Measurements from ENCODE around the gene BTG1. TPM values are rescaled to one million over a fixed set of nuclear protein-coding genes. Genes with fewer than 3 reads are reported as not detected.
"Not testable (repeated sequence)": the region's sequence is repeated elsewhere in the genome, so short reads cannot be mapped to it uniquely, and the experiment has no call there.

Gene BTG1
- total RNA-seq, 1 experiment from 2014 or later = 6.2 TPM

DNA sequence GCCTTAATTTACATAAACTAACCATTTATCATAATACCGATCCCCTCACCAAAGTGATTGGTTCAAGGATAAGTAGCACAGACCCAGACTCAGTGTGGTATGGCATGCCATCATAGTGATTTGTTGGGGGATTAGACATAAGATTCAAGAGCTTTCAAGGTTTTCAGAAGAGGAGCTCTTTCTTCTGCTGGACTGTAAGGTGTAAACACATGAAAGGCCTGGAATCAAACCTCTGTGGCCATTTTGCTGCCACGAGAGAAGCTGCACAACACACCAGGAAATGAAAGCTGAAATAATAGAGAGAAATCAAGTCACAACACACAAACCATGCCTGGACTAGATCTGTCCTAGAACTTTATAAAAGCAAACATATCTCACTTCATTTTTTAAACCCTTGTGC lies 30.8 kb downstream of the BTG1 start:
- Histone ChIP-seq H3K27me3 (replicated peaks) (no peaks in the 10 kb centered on the region), H3K9me3 (replicated peaks) (no peaks in the 10 kb centered on the region), H3K4me1 (replicated peaks) (no peaks in the 10 kb centered on the region), H3K4me3 (no peak overlapping the region), H3K36me3 (no peaks in the 10 kb centered on the region), H3K27ac (no peak overlapping the region)
- no peak for DNase-seq (ENCODE audit: low read depth in 1 of 2, low spot score in 2 of 2)

DNA sequence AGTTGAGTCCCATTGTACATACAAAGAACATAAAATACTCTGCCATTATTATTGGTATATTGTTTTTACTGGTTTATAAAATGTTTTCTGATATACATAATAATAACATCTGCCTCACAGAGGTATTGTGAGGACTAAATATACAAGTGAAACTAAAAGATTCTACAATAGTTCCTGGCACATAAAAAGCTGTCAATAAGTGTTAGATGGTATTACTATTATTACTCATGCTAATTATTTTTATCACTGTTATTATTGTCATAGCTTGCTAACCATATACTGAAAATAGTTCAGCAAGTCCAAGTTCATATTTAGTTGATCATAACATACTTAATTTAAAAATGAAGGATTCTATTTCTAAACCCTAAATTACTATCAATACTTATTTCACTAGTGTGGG lies 34.4 kb downstream of the BTG1 start:
- Histone ChIP-seq H3K9me3 (replicated peaks) (no peaks in the 10 kb centered on the region), H3K27me3 (replicated peaks) (no peaks in the 10 kb centered on the region), H3K4me3 (no peak overlapping the region), H3K27ac (no peak overlapping the region), H3K36me3 (no peaks in the 10 kb centered on the region), H3K4me1 (replicated peaks) (peaks cover 17% of the 10 kb centered on the region; the same call in 1 of the 2 replicates)
- no peak for DNase-seq (ENCODE audit: low read depth in 1 of 2, low spot score in 2 of 2)

DNA sequence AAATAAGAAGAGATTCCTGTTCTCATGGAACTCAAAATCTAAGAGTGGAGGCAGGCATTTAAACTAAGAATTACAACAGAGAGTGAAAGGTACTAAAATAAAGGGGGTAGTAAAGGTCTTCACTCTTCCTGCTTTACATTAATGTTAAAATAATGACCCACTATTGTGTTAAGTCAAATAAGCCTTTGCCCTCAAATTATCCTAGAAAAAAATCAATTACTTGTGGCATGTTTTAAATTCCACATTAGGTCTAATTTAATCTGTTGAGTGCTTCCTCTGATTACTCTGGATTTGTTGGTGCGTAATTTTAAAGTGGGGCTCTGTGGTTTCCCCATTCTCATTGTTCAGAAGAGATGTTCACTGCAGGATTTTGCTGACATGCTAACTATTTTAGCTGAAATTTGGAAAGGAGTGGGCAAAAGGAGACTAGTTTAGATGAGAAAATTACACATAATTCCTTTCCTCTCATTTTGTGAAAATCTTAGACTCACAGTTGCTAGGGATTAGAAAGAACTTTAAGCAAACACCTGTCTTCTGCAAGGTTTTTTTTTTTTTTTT lies 35.5 kb downstream of the BTG1 start:
- H3K4me1 ChIP-seq (replicated peaks) = peaks cover 17% of the 10 kb centered on the region; the same call in 1 of the 2 replicates
- no peaks in the 10 kb centered on the region for H3K36me3 ChIP-seq
- DNase-seq (ENCODE audit: low read depth in 1 of 2, low spot score in 2 of 2) = no peak
- H3K27ac ChIP-seq = no peak overlapping the region
- no peak overlapping the region for H3K4me3 ChIP-seq
- H3K27me3 ChIP-seq (replicated peaks) = no peaks in the 10 kb centered on the region
- H3K9me3 ChIP-seq (replicated peaks) = no peaks in the 10 kb centered on the region

DNA sequence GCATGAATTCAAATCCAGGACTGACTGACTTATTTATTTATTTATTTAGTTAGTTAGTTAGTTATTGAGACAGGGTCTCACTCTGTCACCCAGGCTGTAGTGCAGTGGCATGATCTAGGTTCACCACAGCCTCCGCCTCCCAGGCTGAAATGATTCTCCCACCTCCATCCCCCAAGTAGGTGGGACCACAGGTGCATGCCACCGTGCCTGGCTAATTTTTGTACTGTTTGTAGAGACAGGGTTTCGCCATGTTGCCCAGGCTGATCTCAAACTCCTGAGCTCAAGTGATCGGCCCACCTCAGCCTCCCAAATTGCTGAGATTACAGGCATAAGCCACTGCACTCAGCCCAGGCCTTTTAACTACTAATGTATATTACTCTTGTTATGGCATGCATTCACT lies 36.0 kb downstream of the BTG1 start:
- DNase-seq (ENCODE audit: low read depth in 1 of 2, low spot score in 2 of 2) = no peak
- Histone ChIP-seq H3K9me3 (replicated peaks) (no peaks in the 10 kb centered on the region), H3K27ac (no peak overlapping the region), H3K27me3 (replicated peaks) (no peaks in the 10 kb centered on the region), H3K4me3 (no peak overlapping the region), H3K4me1 (replicated peaks) (peaks cover 17% of the 10 kb centered on the region; the same call in 1 of the 2 replicates), H3K36me3 (no peaks in the 10 kb centered on the region)

DNA sequence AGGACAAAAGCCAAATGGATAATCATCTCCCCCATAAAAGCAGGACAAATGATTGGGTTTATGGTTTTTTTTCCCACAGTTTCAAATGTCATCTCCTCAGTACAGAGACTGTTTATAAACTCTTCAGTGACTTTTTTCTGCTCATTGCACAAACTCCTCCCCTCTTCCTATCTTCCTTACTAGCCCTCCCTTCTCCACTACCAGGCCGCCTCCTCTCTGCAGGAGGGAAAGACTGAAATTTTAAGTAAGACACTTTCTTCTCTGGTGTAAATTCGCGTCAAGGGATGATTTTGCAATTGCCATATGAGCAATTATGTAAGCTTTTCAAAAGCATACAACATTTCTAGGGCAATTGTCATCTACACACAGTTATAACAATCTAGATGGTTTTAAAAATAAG lies 37.0 kb downstream of the BTG1 start:
- Histone ChIP-seq H3K27ac (no peak overlapping the region), H3K27me3 (replicated peaks) (no peaks in the 10 kb centered on the region), H3K36me3 (no peaks in the 10 kb centered on the region), H3K4me1 (replicated peaks) (peaks cover 17% of the 10 kb centered on the region; the same call in 1 of the 2 replicates), H3K4me3 (no peak overlapping the region), H3K9me3 (replicated peaks) (no peaks in the 10 kb centered on the region)
- DNase-seq (ENCODE audit: low read depth in 1 of 2, low spot score in 2 of 2) = peak in 1 of 2 experiments; percentile 28

DNA sequence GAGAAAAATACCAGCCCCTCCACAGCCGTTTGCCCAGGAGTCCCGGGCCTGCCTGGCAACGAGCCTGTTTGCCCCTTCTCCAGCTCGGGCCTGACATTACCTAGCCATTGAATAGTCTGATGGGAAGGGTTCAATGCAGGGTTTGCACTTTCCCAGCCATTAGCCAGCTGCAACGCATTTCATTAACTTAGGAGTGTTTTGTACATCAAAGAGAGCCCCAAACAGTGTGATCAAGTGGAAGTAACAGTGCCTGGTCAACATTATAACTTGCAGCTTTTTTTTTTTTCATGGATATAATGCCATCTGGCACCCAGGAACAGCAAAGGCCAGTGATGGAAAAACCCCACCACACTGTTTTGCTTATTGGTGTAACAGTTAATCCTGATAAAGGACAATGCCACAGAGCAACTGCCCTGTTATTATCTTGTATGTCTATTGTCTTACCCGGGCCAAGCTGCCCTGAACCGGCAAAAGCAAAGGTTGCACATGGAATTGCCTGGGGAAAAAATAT lies 38.0 kb downstream of the BTG1 start:
- no peaks in the 10 kb centered on the region for H3K27me3 ChIP-seq (replicated peaks)
- H3K27ac ChIP-seq = no peak overlapping the region
- H3K4me1 ChIP-seq (replicated peaks) = peaks cover 17% of the 10 kb centered on the region; the same call in 1 of the 2 replicates
- no peaks in the 10 kb centered on the region for H3K36me3 ChIP-seq
- no peaks in the 10 kb centered on the region for H3K9me3 ChIP-seq (replicated peaks)
- no peak overlapping the region for H3K4me3 ChIP-seq
- no peak for DNase-seq (ENCODE audit: low read depth in 1 of 2, low spot score in 2 of 2)

DNA sequence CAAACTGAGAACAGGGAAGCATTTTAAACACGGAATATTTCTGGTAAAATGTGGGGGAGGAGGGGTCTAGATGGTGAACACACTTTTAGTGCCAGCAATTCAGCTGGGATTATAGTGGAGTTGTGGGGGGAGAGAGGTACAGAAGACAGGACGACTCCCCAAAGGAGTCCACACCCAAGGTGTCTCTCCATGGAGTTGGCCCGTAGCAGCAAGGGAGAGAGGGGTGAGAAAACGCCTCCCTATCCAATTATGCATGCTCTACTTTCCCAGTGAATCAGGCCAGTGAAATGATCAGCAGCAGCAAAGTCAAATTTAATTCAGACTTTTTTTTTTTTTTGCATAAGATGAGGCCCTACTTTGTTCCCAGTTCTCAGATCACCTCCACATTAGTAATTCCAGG lies 38.6 kb downstream of the BTG1 start:
- Histone ChIP-seq H3K27me3 (replicated peaks) (no peaks in the 10 kb centered on the region), H3K36me3 (no peaks in the 10 kb centered on the region), H3K4me1 (replicated peaks) (peaks cover 17% of the 10 kb centered on the region; the same call in 1 of the 2 replicates), H3K27ac (no peak overlapping the region), H3K4me3 (no peak overlapping the region), H3K9me3 (replicated peaks) (no peaks in the 10 kb centered on the region)
- no peak for DNase-seq (ENCODE audit: low read depth in 1 of 2, low spot score in 2 of 2)

DNA sequence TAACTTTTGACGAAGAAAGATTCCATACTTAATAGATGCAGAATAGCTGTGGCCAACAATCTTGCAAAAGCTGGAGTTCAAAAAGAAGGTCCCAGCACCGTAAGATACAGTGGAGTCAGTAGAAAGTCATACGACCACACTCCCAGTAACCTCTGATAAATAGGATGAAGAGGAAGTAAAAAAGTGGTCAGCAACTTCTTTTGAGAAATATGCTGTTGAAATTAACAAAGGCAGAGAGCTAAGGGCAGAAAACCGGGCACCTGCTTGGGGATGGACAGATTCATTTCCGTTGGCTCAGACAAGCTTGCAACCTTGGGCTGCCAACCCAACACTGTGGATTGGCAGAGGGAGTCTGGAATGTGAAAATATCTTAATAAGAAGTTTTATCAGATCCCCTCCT lies 40.0 kb downstream of the BTG1 start:
- H3K27me3 ChIP-seq (replicated peaks) = no peaks in the 10 kb centered on the region
- no peaks in the 10 kb centered on the region for H3K36me3 ChIP-seq
- H3K27ac ChIP-seq = no peak overlapping the region
- DNase-seq (ENCODE audit: low read depth in 1 of 2, low spot score in 2 of 2) = no peak
- no peaks in the 10 kb centered on the region for H3K9me3 ChIP-seq (replicated peaks)
- no peak overlapping the region for H3K4me3 ChIP-seq
- H3K4me1 ChIP-seq (replicated peaks) = peaks cover 17% of the 10 kb centered on the region; the same call in 1 of the 2 replicates

DNA sequence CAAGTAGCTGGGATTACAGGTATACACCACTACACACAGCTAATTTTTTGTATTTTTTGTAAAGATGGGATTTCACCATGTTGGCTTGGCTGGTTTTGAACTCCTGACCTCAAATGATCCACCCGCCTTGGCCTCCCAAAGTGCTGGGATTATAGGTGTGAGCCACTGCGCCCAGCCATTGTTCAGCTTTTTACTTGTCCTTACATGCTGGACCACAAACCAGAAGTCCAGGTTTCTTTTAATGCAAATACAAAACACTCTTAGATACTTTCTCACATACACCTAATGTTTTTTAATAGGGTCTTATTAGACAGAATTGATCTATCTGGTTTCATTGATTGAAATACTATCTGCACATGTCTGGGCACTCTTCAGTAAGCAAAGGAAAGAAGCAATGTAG lies 40.5 kb downstream of the BTG1 start:
- no peak for DNase-seq (ENCODE audit: low read depth in 1 of 2, low spot score in 2 of 2)
- H3K4me1 ChIP-seq (replicated peaks) = peaks cover 17% of the 10 kb centered on the region; the same call in 1 of the 2 replicates
- H3K27ac ChIP-seq = no peak overlapping the region
- H3K27me3 ChIP-seq (replicated peaks) = no peaks in the 10 kb centered on the region
- no peak overlapping the region for H3K4me3 ChIP-seq
- H3K36me3 ChIP-seq = no peaks in the 10 kb centered on the region
- no peaks in the 10 kb centered on the region for H3K9me3 ChIP-seq (replicated peaks)

DNA sequence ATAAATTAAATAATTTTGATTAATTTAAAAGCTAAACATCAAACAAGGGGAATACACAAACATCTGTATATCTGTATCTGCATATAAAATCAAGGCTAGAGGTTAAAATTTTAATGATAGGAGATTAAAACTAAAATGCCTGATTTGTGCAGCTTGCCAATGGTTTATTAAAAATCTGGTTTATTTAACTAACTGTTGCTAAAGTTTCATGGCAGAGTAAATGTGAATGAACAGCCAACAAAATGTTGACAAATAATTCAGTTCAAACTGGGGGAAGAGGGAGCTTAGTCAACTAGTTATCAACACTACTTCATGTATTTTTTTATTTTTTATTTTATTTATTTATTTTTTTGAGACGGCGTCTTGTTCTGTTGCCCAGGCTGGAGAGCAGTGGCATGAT lies 43.0 kb downstream of the BTG1 start:
- H3K36me3 ChIP-seq = no peaks in the 10 kb centered on the region
- DNase-seq (ENCODE audit: low read depth in 1 of 2, low spot score in 2 of 2) = no peak
- H3K27ac ChIP-seq = no peak overlapping the region
- H3K9me3 ChIP-seq (replicated peaks) = no peaks in the 10 kb centered on the region
- no peaks in the 10 kb centered on the region for H3K27me3 ChIP-seq (replicated peaks)
- H3K4me3 ChIP-seq = no peak overlapping the region
- peaks cover 2% of the 10 kb centered on the region; the same call in 1 of the 2 replicates for H3K4me1 ChIP-seq (replicated peaks)

DNA sequence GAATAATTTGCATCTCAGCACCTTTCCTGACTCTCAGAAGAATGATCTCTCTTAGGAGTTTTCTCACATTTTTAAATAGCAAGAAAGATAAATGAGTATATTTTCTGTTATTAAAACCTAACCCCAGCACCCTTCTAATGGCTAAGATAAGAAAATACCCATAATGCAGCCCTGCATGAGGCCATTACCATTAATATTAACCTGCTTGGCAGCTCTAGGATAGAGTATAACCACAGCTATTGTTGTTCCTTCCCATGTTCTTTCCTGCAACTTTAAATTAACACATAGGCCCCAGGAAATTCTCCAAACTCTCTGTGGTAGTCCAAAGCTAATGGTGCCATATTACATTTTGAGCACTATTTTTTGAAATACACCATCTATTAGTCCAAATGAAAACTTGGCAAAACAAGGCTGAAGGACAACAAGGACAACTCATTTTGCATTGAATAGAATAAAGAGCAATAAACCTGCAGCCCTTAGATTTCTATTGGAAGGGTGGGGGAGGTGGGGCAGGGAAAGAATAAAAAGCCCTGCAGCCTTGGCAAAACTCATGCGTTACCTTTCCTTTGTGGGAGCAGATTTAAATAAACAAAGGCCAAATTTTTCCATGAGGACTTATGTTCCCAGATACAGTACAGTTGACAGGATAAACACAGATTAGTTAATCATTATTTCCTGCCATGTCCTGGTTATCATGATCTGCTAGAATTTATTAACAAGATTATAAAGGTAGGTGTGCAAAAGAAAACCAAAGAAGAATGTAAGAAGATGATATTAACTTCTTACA lies 46.9 kb downstream of the BTG1 start:
- no peaks in the 10 kb centered on the region for H3K36me3 ChIP-seq
- H3K27ac ChIP-seq = no peak overlapping the region
- H3K4me3 ChIP-seq = no peak overlapping the region
- no peaks in the 10 kb centered on the region for H3K27me3 ChIP-seq (replicated peaks)
- DNase-seq (ENCODE audit: low read depth in 1 of 2, low spot score in 2 of 2) = no peak
- H3K4me1 ChIP-seq (replicated peaks) = peaks cover 21% of the 10 kb centered on the region
- H3K9me3 ChIP-seq (replicated peaks) = no peaks in the 10 kb centered on the region

DNA sequence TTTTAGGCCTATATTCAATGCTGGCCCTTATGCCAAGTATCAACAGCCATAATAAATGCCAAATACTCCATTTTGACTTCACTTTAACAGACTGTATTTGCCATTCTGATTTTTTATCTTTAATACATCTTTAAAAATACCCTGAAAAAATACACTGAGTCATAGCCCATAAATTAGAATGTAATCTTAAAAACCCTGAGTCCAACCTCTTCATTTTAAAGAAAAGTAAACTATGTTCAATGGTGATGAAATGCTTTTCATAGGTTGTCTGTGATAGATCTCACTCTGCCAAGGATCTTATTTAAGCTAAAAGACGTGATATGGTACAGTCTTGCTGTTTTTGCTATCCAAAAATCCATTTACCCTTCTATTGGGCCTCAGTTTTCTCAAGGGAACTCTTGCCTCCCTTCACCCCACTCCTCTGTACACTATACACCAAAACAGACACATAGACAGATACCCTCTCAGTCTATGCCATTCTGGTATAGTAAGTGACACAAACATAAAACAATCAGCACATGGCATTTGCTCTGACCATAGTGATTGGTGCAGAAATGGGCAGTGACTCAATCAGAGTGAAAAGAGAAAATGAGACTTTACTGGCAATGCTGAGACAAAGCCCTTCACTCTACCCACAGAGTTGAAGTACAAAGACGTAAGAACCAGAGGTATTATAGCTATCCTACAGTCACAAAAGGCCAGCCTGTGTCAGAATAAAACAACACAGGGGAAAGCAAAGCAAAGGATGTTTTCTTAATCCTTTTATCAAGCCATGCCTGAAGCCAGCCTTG lies 49.1 kb downstream of the BTG1 start:
- no peak overlapping the region for H3K4me3 ChIP-seq
- H3K9me3 ChIP-seq (replicated peaks) = no peaks in the 10 kb centered on the region
- no peak for DNase-seq (ENCODE audit: low read depth in 1 of 2, low spot score in 2 of 2)
- H3K36me3 ChIP-seq = no peaks in the 10 kb centered on the region
- H3K27ac ChIP-seq = no peak overlapping the region
- no peaks in the 10 kb centered on the region for H3K27me3 ChIP-seq (replicated peaks)
- peaks cover 21% of the 10 kb centered on the region for H3K4me1 ChIP-seq (replicated peaks)

DNA sequence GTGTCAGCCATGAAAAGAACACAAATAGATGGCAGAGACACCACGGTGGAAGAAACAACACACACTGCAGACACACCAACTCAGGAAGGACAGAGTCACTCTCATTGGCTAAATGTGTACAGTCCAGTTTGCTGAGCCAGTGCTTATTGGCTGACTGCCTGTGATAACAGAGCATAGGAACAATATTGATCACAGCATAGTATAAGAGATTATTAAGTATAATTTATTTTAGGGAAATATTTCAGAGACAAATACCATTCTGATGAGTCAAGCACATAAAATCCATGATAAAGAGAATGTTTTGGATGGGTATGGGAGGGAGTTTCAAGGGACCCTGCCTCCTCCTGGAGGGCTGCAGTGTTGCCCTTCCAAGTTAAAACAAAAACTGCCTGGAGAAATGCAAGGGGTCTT lies 50.9 kb downstream of the BTG1 start:
- peak overlapping the region; percentile 69 for H3K27ac ChIP-seq
- no peaks in the 10 kb centered on the region for H3K9me3 ChIP-seq (replicated peaks)
- DNase-seq (ENCODE audit: low read depth in 1 of 2, low spot score in 2 of 2) = peak in 1 of 2 experiments; percentile 53
- H3K4me1 ChIP-seq (replicated peaks) = peaks cover 23% of the 10 kb centered on the region
- no peaks in the 10 kb centered on the region for H3K27me3 ChIP-seq (replicated peaks)
- no peaks in the 10 kb centered on the region for H3K36me3 ChIP-seq
- no peak overlapping the region for H3K4me3 ChIP-seq

DNA sequence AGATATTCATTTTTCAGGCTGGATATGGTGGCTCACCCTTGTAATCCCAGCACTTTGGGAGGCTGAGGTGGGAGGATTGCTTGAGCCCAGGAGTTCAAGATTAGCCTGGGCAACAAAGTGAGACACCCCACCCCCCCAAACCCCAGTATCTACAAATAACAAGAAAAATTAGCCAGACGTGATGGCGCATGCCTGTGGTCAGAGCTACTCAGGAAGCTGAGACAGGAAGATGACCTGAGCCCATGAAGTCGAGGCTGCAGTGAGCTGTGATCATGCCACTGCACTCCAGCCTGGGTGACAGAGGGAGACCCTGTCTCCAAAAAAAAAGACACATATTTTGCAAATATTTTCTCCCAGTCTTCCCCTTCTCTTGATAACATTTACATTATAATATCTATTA lies 51.3 kb downstream of the BTG1 start:
- H3K27me3 ChIP-seq (replicated peaks); H3K36me3 ChIP-seq; H3K9me3 ChIP-seq (replicated peaks); H3K4me3 ChIP-seq: not testable (repeated sequence)
- peak; percentile 41 to 53 for DNase-seq (ENCODE audit: low read depth in 1 of 2, low spot score in 2 of 2)
- peaks cover 27% of the 10 kb centered on the region for H3K4me1 ChIP-seq (replicated peaks)
- peak overlapping the region; percentile 69 for H3K27ac ChIP-seq

Measured in SJSA1 (cell line).